ENCODE data around the gene CASQ2. TPM values are rescaled to one million over a fixed set of nuclear protein-coding genes. Genes with fewer than 3 reads are reported as not detected.
A peak's percentile ranks its signal among the peaks of the same experiment; 100 is the strongest.

The CASQ2 gene
- polyA plus RNA-seq, 1 donor (not counting 4 experiments of a cell fraction or from before 2014, with no cell fraction given) = 0.04 TPM

DNA sequence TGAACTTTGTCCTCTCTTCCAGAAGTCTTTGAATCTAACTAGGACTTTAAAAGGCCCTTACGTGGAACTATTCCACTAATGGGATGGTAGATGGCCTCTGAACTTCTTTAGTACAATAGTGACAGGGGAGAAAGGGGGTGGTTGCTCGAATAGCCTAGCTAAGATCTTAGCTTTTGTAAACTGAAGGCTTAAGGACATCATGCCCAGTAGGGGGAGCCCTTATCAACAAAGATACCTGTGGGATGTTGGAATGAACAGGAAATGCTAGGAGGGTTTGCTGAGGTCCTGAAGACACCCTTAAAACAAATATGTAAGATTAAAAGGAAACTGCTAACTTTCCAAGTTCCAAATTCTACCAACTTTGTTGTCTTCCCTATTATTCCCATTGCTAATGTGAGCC is 39.2 kb upstream of the CASQ2 start:
- Histone ChIP-seq H3K9me1 (ENCODE audit: control insufficient read depth, extremely low read depth, insufficient read depth, low read length) (no peaks in the 10 kb centered on the region), H3K36me3 (ENCODE audit: control insufficient read depth in 2 of 2, extremely low read depth in 1 of 2, insufficient read depth in 2 of 2, low read length in 2 of 2) (no peaks in the 10 kb centered on the region), H3K27ac (ENCODE audit: control insufficient read depth, insufficient read depth, low read length) (no peak overlapping the region), H2AFZ (ENCODE audit: control insufficient read depth, low read length) (peak overlapping the region; percentile 25), H4K20me1 (ENCODE audit: control insufficient read depth, extremely low read depth, insufficient read depth, low read length) (no peaks in the 10 kb centered on the region), H3K4me3 (ENCODE audit: control insufficient read depth in 2 of 3, extremely low read depth in 1 of 3, insufficient read depth in 2 of 3, low read depth in 1 of 3, low read length in 3 of 3) (no peak overlapping the region), H3K4me1 (ENCODE audit: control insufficient read depth, extremely low read depth, insufficient read depth, low read length) (peaks cover 5% of the 10 kb centered on the region), H3K27me3 (ENCODE audit: control insufficient read depth, extremely low read depth, insufficient read depth, low read length) (no peaks in the 10 kb centered on the region), H3K9ac (ENCODE audit: control insufficient read depth, extremely low read depth, insufficient read depth, low read length) (no peak overlapping the region), H3K79me2 (ENCODE audit: control insufficient read depth, insufficient read depth, low read length) (no peaks in the 10 kb centered on the region), H3K4me2 (ENCODE audit: control insufficient read depth, extremely low read depth, insufficient read depth, low read depth, low read length) (no peak overlapping the region), H3K9me3 (ENCODE audit: control insufficient read depth, low read depth, low read length) (no peaks in the 10 kb centered on the region)
- FAIRE-seq = peak; percentile 85
- DNase-seq (ENCODE audit: low read depth, low spot score) = no peak
- TF ChIP-seq, protein P1, sequence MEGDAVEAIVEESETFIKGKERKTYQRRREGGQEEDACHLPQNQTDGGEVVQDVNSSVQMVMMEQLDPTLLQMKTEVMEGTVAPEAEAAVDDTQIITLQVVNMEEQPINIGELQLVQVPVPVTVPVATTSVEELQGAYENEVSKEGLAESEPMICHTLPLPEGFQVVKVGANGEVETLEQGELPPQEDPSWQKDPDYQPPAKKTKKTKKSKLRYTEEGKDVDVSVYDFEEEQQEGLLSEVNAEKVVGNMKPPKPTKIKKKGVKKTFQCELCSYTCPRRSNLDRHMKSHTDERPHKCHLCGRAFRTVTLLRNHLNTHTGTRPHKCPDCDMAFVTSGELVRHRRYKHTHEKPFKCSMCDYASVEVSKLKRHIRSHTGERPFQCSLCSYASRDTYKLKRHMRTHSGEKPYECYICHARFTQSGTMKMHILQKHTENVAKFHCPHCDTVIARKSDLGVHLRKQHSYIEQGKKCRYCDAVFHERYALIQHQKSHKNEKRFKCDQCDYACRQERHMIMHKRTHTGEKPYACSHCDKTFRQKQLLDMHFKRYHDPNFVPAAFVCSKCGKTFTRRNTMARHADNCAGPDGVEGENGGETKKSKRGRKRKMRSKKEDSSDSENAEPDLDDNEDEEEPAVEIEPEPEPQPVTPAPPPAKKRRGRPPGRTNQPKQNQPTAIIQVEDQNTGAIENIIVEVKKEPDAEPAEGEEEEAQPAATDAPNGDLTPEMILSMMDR (optimal IDR thresholded peaks at IDR 0.05 in 1 of 3, IDR thresholded peaks at IDR 0.05 in 1 of 3, conservative IDR thresholded peaks at IDR 0.05 in 1 of 3; ENCODE audit: extremely low read depth in 1 of 3, insufficient read depth in 2 of 3, low read length in 3 of 3) = peak; percentile 66 to 74 (median 69)
- TF ChIP-seq EZH2 (IDR thresholded peaks at IDR 0.05; ENCODE audit: low read length) = no peak
- dilution Hi-C loops (cut with MboI; ENCODE audit: extremely low pct_ligation_motif_present, low sequenced_read_pairs) = loop anchor here (25.0 kb wide), 1 partner anchor 180 kb away; the partner anchor contains the start of gene SLC22A15

DNA sequence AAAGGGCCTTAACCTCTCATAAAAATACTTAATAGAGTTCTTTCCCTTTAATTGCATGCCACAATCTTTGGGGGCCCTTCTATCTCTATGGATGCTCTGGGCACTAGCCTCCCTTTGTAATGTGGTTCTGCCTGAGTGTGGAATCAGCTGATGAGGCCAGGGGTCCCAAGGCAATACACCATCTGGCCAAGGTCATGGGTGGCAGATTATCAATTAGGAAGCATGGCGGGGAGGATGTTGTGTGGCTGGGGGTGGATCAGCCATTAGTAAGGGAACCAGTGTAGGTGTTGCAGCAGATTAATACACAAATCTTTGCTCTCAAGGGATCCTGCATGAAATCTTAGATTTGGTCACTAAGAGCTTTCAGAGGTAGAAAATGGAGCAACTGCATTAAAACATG is 37.1 kb upstream of the CASQ2 start:
- Histone ChIP-seq H3K27me3 (ENCODE audit: control insufficient read depth, extremely low read depth, insufficient read depth, low read length) (no peaks in the 10 kb centered on the region), H3K79me2 (ENCODE audit: control insufficient read depth, insufficient read depth, low read length) (no peaks in the 10 kb centered on the region), H3K9ac (ENCODE audit: control insufficient read depth, extremely low read depth, insufficient read depth, low read length) (no peak overlapping the region), H3K27ac (ENCODE audit: control insufficient read depth, insufficient read depth, low read length) (no peak overlapping the region), H4K20me1 (ENCODE audit: control insufficient read depth, extremely low read depth, insufficient read depth, low read length) (no peaks in the 10 kb centered on the region), H3K36me3 (ENCODE audit: control insufficient read depth in 2 of 2, extremely low read depth in 1 of 2, insufficient read depth in 2 of 2, low read length in 2 of 2) (no peaks in the 10 kb centered on the region), H3K4me2 (ENCODE audit: control insufficient read depth, extremely low read depth, insufficient read depth, low read depth, low read length) (no peak overlapping the region), H2AFZ (ENCODE audit: control insufficient read depth, low read length) (no peak overlapping the region), H3K9me3 (ENCODE audit: control insufficient read depth, low read depth, low read length) (no peaks in the 10 kb centered on the region), H3K4me1 (ENCODE audit: control insufficient read depth, extremely low read depth, insufficient read depth, low read length) (peaks cover 5% of the 10 kb centered on the region), H3K9me1 (ENCODE audit: control insufficient read depth, extremely low read depth, insufficient read depth, low read length) (no peaks in the 10 kb centered on the region), H3K4me3 (ENCODE audit: control insufficient read depth in 2 of 3, extremely low read depth in 1 of 3, insufficient read depth in 2 of 3, low read depth in 1 of 3, low read length in 3 of 3) (no peak overlapping the region)
- DNase-seq (ENCODE audit: low read depth, low spot score) (no peak), FAIRE-seq (no peak)
- no peak for TF ChIP-seq EZH2 (IDR thresholded peaks at IDR 0.05; ENCODE audit: low read length)
- TF ChIP-seq, protein P1 (optimal IDR thresholded peaks at IDR 0.05 in 1 of 3, IDR thresholded peaks at IDR 0.05 in 1 of 3, conservative IDR thresholded peaks at IDR 0.05 in 1 of 3; ENCODE audit: extremely low read depth in 1 of 3, insufficient read depth in 2 of 3, low read length in 3 of 3) = no peak
- dilution Hi-C loops (cut with MboI; ENCODE audit: extremely low pct_ligation_motif_present, low sequenced_read_pairs) = loop anchor here (25.0 kb wide), 1 partner anchor 182 kb away; the partner anchor contains the start of gene SLC22A15
